ENCODE results near the gene PLCB3.

GRCh38 chr11:64251016-64251752, at the start of gene PLCB3:
- TF ChIP-seq ZNF784 (CRISPR knock-in tag; IDR thresholded peaks at IDR 0.05; ENCODE audit: borderline replicate concordance) (no peak), MXI1 (IDR thresholded peaks at IDR 0.05; ENCODE audit: borderline replicate concordance, low read depth, low read length) (peak; percentile 46; the same call in 1 of the 3 replicates), CEBPZ (IDR thresholded peaks at IDR 0.05; ENCODE audit: low read length) (no peak), ELF1 (CRISPR knock-in tag; IDR thresholded peaks at IDR 0.05) (no peak)
